Testis (tissue), 2 donors: Measurements from ENCODE around the gene SLC5A4.

Experiments
- POLR2A ChIP-seq: fragments of 450-650 bp; IDR thresholded peaks from one replicate; pipeline ENCODE4 v1.6.1; 2017; ENCODE audit warnings: antibody characterized with exemption, mild to moderate bottlenecking, moderate library complexity
- TF ChIP-seq, protein P1 (sequence below), 3 experiments: fragments of 450-650 bp in 2 of 3; fragments of 200-600 bp in 1 of 3; sonication (generic) in 1 of 3; IDR thresholded peaks; one replicate each; pipeline ENCODE4 v1.5.1; 2016 to 2019; ENCODE audit warnings: antibody characterized with exemption in 3 of 3, mild to moderate bottlenecking in 2 of 3, moderate library complexity in 1 of 3

- TF ChIP-seq, protein P1, sequence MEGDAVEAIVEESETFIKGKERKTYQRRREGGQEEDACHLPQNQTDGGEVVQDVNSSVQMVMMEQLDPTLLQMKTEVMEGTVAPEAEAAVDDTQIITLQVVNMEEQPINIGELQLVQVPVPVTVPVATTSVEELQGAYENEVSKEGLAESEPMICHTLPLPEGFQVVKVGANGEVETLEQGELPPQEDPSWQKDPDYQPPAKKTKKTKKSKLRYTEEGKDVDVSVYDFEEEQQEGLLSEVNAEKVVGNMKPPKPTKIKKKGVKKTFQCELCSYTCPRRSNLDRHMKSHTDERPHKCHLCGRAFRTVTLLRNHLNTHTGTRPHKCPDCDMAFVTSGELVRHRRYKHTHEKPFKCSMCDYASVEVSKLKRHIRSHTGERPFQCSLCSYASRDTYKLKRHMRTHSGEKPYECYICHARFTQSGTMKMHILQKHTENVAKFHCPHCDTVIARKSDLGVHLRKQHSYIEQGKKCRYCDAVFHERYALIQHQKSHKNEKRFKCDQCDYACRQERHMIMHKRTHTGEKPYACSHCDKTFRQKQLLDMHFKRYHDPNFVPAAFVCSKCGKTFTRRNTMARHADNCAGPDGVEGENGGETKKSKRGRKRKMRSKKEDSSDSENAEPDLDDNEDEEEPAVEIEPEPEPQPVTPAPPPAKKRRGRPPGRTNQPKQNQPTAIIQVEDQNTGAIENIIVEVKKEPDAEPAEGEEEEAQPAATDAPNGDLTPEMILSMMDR (IDR thresholded peaks at IDR 0.05), result no peak
- TF ChIP-seq POLR2A, result no peak
These were observed 55.2 kb downstream of the SLC5A4 start for GRCh38 chr22:32199961-32200360.
